GM19328 (cell line): Measurements from ENCODE around the gene MARCHF10.
"Not testable (repeated sequence)": the region's sequence is repeated elsewhere in the genome, so short reads cannot be mapped to it uniquely, and the experiment has no call there.

Experiments
- ATAC-seq: cut with Tn5 transposase; IDR thresholded peaks from one replicate; pipeline ENCODE4 v1.9.1; 2021; ENCODE audit warnings: mild to moderate bottlenecking, moderate library complexity; ENCODE audit not compliant: unreplicated experiment

The MARCHF10 gene

GRCh38 chr17:62807812-62808575 is at the start of gene MARCHF10:
Gene MARCHF10, minus strand, starts transcription at chr17:62808314. Its CDS starts 6,579 bp downstream, at chr17:62801735.
- no peak for ATAC-seq

- no peak for ATAC-seq
Measured at GRCh38 chr17:62857526-62857925, 49.4 kb upstream of the MARCHF10 start.

DNA sequence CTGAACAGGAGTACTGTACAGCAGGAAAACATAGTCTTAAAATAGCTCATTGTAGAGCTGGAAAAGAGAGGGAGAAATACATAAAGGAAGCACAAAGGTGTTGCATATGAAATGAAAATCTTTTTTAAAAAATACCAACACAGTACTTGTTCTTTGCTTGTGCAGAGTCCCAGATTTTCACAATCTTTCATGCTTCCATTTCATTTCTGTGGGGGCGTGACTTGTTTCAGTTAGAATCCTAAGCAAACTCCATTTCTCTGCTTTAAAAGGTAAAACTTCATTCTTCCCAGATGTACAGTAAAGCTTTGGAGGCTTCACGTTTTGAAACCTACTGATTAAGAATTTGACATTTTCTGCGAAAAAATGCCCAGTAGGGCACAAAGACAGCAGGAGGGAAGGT is 48.5 kb upstream of the MARCHF10 start:
- ATAC-seq = no peak

- no peak for ATAC-seq
Measured at GRCh38 chr17:62855156-62855555, 47.0 kb upstream of the MARCHF10 start.

DNA sequence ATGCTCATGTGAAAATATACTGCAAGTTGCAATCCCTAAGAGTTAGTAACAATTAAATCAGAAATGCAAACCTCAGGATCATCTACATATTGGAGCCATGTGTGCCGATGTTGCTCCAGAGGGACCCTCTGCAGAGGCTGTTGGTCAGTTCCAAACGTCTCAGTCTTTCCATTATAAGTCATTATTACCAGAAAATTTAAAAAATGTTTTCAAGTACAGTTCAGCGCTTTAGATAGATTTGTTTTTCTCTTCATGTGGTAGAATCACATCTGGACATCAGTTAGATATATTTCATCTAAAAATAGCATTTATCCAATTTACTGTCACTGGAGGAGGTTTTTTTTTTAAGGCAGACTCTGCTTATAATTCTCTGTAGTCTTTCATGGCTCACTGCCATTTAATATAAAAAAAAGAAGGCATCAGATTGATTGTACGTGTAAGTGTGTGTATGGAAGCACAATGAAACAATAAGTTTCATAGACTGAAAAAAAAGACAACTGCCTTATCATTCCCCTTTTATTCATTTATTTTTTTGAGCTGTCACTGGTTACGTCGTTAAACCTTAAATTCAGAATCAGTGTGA is 46.1 kb upstream of the MARCHF10 start:
- no peak for ATAC-seq

DNA sequence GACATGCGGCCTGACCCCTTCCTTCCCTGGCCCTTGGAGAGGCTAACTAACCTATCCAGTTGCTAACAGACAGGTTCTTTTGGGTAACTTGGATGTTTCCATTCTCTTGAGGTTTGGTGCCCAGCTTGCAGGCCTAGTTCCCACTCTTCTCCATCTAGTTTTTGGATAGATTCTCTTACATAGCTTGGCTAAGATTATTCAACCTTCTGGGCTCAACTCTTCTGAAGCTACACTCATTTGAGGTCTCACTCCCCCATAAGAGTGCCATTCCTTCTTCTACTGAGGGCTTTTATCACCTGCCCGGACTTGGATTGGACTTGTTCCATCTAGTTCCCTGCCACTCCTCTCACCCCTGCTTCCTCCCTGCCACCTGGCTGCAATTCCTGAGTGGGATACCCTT is 44.1 kb upstream of the MARCHF10 start:
- ATAC-seq = no peak

DNA sequence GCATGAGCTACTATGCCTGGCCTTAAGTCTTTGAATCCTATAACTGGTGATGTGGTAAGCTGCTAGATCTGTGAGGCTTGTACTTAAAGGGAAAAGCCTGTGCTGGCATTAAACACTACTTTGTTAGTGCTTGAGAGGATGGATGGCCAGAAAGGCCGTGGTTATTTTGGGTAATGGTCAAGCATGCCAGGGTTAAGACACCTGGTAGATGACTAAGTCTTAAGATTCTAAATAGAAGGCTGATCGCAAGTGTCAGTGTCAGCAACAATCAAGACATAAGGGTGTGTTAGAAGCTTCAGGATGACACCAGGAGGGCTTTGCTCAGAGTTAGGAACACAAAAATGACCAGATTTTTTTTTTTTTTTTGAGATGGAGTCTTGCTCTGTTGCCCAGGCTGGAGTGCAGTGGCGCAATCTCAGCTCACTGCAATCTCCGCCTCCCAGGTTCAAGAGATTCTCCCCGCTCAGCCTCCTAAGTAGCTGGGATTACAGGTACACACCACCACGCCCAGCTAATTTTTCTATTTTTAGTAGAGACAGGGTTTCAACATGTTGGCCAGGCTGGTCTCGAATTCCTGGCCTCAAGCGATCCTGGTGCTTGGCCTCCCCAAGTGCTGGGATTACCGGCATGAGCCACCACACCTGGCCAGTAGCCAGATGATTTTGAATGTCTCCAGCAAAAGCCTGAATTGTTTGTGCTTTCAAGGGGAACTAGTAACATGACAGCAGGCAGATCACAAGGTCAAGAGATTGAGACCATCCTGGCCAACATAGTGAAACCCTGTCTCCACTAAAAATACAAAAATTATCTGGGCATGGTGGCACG is 41.7 kb upstream of the MARCHF10 start:
- ATAC-seq = not testable (repeated sequence)

- no peak for ATAC-seq
Measured at GRCh38 chr17:62848334-62848733, 40.2 kb upstream of the MARCHF10 start.

DNA sequence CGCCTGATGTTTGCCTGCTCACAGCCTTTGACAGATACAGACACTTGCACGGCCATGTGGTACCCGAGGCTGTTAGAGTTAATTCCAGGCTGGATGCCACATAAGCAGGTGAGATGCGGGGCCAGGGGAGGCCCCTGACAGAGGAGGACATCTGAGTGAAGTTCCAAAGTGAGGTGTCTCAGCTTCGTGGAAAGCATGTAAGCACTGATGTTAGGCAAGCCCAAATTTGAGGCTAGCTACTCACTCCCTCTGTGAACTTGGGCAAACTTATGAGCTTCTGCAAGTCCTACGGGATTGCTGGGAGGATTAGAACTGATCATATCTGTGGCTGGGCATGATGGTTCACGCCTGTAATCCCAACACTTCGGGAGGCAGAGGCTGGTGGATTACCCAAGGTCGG is 39.3 kb upstream of the MARCHF10 start:
- ATAC-seq = no peak

DNA sequence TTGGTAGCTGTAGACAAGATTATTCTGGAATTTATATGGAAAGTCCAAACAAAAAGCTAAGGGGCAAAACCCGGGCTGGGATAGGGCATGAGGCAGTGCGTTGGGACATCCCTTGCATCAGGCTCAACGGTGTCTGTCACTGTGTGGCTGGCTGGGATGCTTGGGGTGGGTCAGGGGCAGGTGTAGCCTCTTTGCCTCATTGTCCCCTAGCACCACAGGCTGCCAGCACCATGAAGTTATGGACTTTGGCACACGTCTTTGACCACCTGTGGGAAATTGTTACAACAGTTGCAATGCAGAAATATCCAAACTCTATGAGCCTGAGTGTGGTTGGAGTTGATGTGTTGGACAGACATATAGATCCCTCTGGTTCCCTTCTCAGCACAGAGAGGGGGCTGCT is 32.8 kb upstream of the MARCHF10 start:
- no peak for ATAC-seq

DNA sequence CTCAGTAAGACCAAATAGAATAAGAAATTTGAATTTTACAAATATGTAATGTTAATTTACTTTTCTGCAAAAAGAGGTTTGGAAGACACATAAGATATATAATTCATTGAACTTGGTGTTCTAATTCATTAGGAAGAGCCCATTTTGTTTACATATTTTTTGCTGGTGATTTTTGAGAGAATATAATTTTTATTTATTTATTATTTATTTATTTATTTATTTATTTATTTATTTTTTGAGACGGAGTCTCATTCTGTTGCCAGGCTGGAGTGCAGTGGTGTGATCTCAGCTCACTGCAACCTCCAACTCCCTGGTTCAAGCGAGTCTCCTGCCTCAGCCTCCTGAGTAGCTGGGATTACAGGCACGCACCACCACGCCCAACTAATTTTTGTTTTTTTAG is 25.7 kb upstream of the MARCHF10 start:
- ATAC-seq = not testable (repeated sequence)

GRCh38 chr17:62832405-62832804 is 24.3 kb upstream of the MARCHF10 start:
- no peak for ATAC-seq

- not testable (repeated sequence) for ATAC-seq
Measured at GRCh38 chr17:62831066-62831465, 23.0 kb upstream of the MARCHF10 start.

- ATAC-seq = no peak
Measured at GRCh38 chr17:62827746-62828485, 19.8 kb upstream of the MARCHF10 start.

- no peak for ATAC-seq
Measured at GRCh38 chr17:62826956-62827355, 18.8 kb upstream of the MARCHF10 start.

- ATAC-seq = no peak
Measured at GRCh38 chr17:62825182-62825581, 17.1 kb upstream of the MARCHF10 start.

GRCh38 chr17:62824290-62825131 is 16.4 kb upstream of the MARCHF10 start:
- no peak for ATAC-seq

DNA sequence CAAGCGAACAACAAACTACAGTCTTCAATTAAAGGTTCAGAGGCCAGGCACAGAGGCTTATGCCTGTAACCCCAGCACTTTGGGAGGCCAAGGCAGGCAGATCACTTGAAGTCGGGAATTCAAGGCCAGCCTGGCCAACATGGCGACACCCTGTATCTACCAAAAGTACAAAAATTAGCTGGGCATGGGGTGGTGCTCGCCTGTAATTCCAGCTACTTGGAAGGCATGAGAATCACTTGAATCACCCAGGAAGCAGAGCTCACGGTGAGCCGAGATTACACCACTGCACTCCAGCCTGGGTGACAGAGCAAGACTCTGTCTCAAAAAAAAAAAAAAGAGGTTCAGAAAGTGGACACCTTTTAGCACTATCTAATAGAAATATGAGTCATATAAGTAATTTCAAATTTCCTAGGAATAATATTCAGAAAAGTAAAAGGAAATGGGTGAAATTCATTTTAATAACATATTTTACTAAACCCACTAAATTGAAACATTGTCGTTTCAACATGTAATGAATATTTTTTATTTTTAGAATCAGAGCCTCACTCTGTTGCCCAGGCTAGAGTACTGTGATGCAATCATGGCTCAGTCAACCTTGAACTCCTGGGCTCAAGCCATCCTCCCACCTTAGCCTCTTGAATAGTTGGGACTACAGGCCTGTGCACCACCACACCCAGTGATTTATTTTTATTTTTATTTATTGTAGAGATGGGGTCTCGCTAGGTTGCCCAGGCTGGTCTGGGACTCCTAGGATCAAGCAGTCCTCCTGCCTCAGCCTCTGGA is 15.2 kb upstream of the MARCHF10 start:
- ATAC-seq = no peak
